Astrocyte (in vitro differentiated cells and primary cell): ENCODE measurements around the gene EOLA1. TPM values are rescaled to one million over a fixed set of nuclear protein-coding genes. Genes with fewer than 3 reads are reported as not detected.

Source experiments
- DNase-seq: peaks from one replicate; pipeline ENCODE4 v3.0.0-alpha.2; 2010; ENCODE audit warnings: low read depth
- FAIRE-seq: peaks from 2 replicates; lab custom pipeline; 2011; peaks lifted over from hg19 to GRCh38; lab: Jason Lieb, UNC
- H2AFZ ChIP-seq: 2 replicates; pipeline ENCODE4 v1.6.0; 2012; ENCODE audit warnings: low read depth, low read length, inconsistent platforms
- H3K27ac ChIP-seq: 2 replicates; pipeline ENCODE4 v1.5.1; 2011; ENCODE audit warnings: low read depth, low read length, inconsistent platforms
- H3K27me3 ChIP-seq: 2 replicates; pipeline ENCODE4 v1.6.0; 2011; ENCODE audit warnings: low read length, inconsistent platforms; ENCODE audit not compliant: insufficient read depth
- H3K36me3 ChIP-seq: 2 replicates; pipeline ENCODE4 v1.5.1; 2011; ENCODE audit warnings: low read length, inconsistent platforms; ENCODE audit not compliant: insufficient read depth
- H3K4me1 ChIP-seq: 2 replicates; pipeline ENCODE4 v1.5.1; 2011; ENCODE audit warnings: low read length, inconsistent platforms; ENCODE audit not compliant: insufficient read depth
- H3K4me2 ChIP-seq: 2 replicates; pipeline ENCODE4 v1.6.0; 2012; ENCODE audit warnings: low read length, inconsistent platforms
- H3K4me3 ChIP-seq: 2 replicates; pipeline ENCODE4 v1.5.1; 2011; ENCODE audit warnings: low read depth, mild to moderate bottlenecking, low read length, inconsistent platforms; ENCODE audit not compliant: insufficient read depth
- H3K79me2 ChIP-seq: 2 replicates; pipeline ENCODE4 v1.6.0; 2012; ENCODE audit warnings: mild to moderate bottlenecking, low read length, inconsistent platforms; ENCODE audit not compliant: insufficient read depth
- H3K9ac ChIP-seq: 2 replicates; pipeline ENCODE4 v1.6.0; 2012; ENCODE audit warnings: mild to moderate bottlenecking, low read length, inconsistent platforms
- H3K9me3 ChIP-seq: 2 replicates; pipeline ENCODE4 v1.5.1; 2012; ENCODE audit warnings: low read depth, mild to moderate bottlenecking, low read length, inconsistent platforms; ENCODE audit not compliant: insufficient read depth
- H4K20me1 ChIP-seq: 2 replicates; pipeline ENCODE4 v1.6.0; 2012; ENCODE audit warnings: low read length, inconsistent platforms; ENCODE audit not compliant: insufficient read depth
- H3K27ac Mint-ChIP-seq: one replicate; pipeline ENCODE4 v1.8.0; 2021; ENCODE audit warnings: mild to moderate bottlenecking, mixed read lengths; ENCODE audit not compliant: unreplicated experiment
- H3K27me3 Mint-ChIP-seq: one replicate; pipeline ENCODE4 v1.8.0; 2021; ENCODE audit warnings: low read depth, mixed read lengths; ENCODE audit not compliant: unreplicated experiment
- H3K36me3 Mint-ChIP-seq: one replicate; pipeline ENCODE4 v1.8.0; 2021; ENCODE audit warnings: low read depth, mixed read lengths; ENCODE audit not compliant: unreplicated experiment
- H3K4me1 Mint-ChIP-seq: one replicate; pipeline ENCODE4 v1.8.0; 2021; ENCODE audit warnings: low read depth, mixed read lengths; ENCODE audit not compliant: unreplicated experiment
- H3K4me3 Mint-ChIP-seq: one replicate; pipeline ENCODE4 v1.8.0; 2021; ENCODE audit warnings: mild to moderate bottlenecking, moderate library complexity, mixed read lengths; ENCODE audit not compliant: unreplicated experiment
- H3K9me3 Mint-ChIP-seq: one replicate; pipeline ENCODE4 v1.8.0; 2021; ENCODE audit warnings: mild to moderate bottlenecking, mixed read lengths; ENCODE audit not compliant: unreplicated experiment
- CTCF ChIP-seq: IDR thresholded peaks from 2 replicates; pipeline ENCODE4 v1.5.1; 2011; ENCODE audit warnings: low read depth, mild to moderate bottlenecking, inconsistent platforms, low read length, moderate library complexity; ENCODE audit not compliant: insufficient read depth
- EZH2 ChIP-seq: IDR thresholded peaks from 2 replicates; pipeline ENCODE4 v1.6.1; 2012; ENCODE audit warnings: mild to moderate bottlenecking, low read length, inconsistent platforms; ENCODE audit not compliant: insufficient read depth
- total RNA-seq: library from RNA; stranded (reverse); gene quantifications from 2 replicates; pipeline ENCODE4 v1.2.1, GENCODE V29; 2021

The EOLA1 gene
- total RNA-seq, 1 donor from 2014 or later, result 13.6 TPM

DNA sequence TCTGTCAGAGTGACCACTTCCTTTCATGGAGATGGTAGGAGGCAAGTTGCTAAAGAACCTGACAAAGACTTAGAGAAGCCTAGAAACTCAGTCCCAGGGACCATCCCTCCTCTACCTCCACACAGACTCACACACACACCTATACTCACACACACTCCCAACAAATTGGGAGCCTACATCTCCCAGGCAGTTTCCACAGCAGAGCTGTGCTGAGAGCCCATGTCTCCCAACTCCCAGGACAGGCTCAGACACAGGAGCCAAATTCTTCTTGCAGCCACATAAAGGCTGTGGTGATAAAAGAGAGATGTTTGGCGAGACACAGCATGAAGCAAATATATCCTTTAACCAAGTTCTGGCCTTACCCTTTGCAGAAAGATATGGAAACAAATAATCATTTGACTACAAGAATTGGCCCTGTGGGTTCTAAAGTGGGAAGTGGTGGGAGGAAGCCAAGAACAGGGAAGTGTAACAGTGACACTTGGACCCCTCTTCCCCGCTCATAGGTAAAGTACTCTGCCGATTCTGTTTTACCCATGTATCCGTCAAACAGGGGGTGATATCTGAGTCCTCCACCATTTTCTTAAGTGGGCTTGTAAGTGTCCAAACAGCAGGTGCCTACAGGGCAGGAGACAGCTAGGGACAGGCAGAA, 24.7 kb upstream of the EOLA1 start:
- peaks cover 5% of the 10 kb centered on the region for H3K4me1 ChIP-seq
- FAIRE-seq (no peak), DNase-seq (no peak)
- H3K79me2 ChIP-seq, result no peaks in the 10 kb centered on the region
- no peaks in the 10 kb centered on the region for H3K36me3 Mint-ChIP-seq
- no peaks in the 10 kb centered on the region for H3K27me3 Mint-ChIP-seq
- H2AFZ ChIP-seq, result no peak overlapping the region
- TF ChIP-seq EZH2 (no peak), CTCF (no peak)
- no peak overlapping the region for H3K4me2 ChIP-seq
- no peak overlapping the region for H3K4me3 Mint-ChIP-seq
- no peak overlapping the region for H3K4me3 ChIP-seq
- no peaks in the 10 kb centered on the region for H3K9me3 ChIP-seq
- no peaks in the 10 kb centered on the region for H3K36me3 ChIP-seq
- no peaks in the 10 kb centered on the region for H3K27me3 ChIP-seq
- H3K27ac ChIP-seq, result no peak overlapping the region
- no peaks in the 10 kb centered on the region for H3K9me3 Mint-ChIP-seq
- peaks cover 2% of the 10 kb centered on the region for H3K4me1 Mint-ChIP-seq
- no peaks in the 10 kb centered on the region for H4K20me1 ChIP-seq
- H3K9ac ChIP-seq, result no peak overlapping the region
- no peak overlapping the region for H3K27ac Mint-ChIP-seq

GRCh38 chrX:149516604-149517003, 24.2 kb upstream of the EOLA1 start:
- Histone ChIP-seq H3K79me2 (no peaks in the 10 kb centered on the region), H3K4me3 (no peak overlapping the region), H3K4me1 (peaks cover 3% of the 10 kb centered on the region), H4K20me1 (no peaks in the 10 kb centered on the region), H2AFZ (no peak overlapping the region), H3K27ac (no peak overlapping the region), H3K9ac (no peak overlapping the region), H3K27me3 (no peaks in the 10 kb centered on the region), H3K9me3 (no peaks in the 10 kb centered on the region), H3K4me2 (no peak overlapping the region), H3K36me3 (no peaks in the 10 kb centered on the region)
- Mint-ChIP-seq H3K36me3 (no peaks in the 10 kb centered on the region), H3K4me1 (no peaks in the 10 kb centered on the region), H3K27ac (no peak overlapping the region), H3K4me3 (no peak overlapping the region), H3K9me3 (no peaks in the 10 kb centered on the region), H3K27me3 (no peaks in the 10 kb centered on the region)
- DNase-seq (no peak), FAIRE-seq (no peak)
- TF ChIP-seq CTCF (no peak), EZH2 (no peak)

- TF ChIP-seq EZH2 (no peak), CTCF (no peak)
- FAIRE-seq, result no peak
- Mint-ChIP-seq H3K9me3 (no peaks in the 10 kb centered on the region), H3K36me3 (no peaks in the 10 kb centered on the region), H3K27ac (no peak overlapping the region), H3K27me3 (no peaks in the 10 kb centered on the region), H3K4me1 (no peaks in the 10 kb centered on the region), H3K4me3 (no peak overlapping the region)
- Histone ChIP-seq H3K9me3 (no peaks in the 10 kb centered on the region), H4K20me1 (no peaks in the 10 kb centered on the region), H2AFZ (no peak overlapping the region), H3K79me2 (no peaks in the 10 kb centered on the region), H3K4me1 (peaks cover 3% of the 10 kb centered on the region), H3K4me3 (no peak overlapping the region), H3K9ac (no peak overlapping the region), H3K27ac (no peak overlapping the region), H3K36me3 (no peaks in the 10 kb centered on the region), H3K4me2 (no peak overlapping the region), H3K27me3 (no peaks in the 10 kb centered on the region)
- no peak for DNase-seq
These were observed 23.5 kb upstream of the EOLA1 start for GRCh38 chrX:149517308-149517707.
